ENCODE results near the gene MYO7A.

DNA sequence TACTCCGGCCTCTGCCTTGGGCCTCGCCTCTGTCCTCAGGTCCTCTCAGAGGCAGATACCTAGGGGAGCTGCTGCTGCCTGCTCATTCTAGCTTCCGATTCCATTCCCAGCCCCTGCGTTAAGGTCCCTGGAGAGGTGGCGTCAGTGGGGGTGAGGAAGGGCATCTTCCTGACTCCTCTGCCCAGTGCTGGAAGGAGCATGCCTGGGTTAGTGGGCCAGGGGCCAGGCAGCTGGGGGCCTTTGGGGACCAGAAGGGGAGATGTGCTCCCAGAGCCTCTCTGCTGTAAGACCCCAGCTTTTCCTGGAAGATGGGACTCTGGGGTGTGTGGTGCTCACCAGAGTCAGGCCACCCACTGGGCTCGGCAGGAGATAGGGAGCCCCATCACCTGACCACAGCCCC, 3.6 kb upstream of the MYO7A start:
- TF ChIP-seq, protein P1, sequence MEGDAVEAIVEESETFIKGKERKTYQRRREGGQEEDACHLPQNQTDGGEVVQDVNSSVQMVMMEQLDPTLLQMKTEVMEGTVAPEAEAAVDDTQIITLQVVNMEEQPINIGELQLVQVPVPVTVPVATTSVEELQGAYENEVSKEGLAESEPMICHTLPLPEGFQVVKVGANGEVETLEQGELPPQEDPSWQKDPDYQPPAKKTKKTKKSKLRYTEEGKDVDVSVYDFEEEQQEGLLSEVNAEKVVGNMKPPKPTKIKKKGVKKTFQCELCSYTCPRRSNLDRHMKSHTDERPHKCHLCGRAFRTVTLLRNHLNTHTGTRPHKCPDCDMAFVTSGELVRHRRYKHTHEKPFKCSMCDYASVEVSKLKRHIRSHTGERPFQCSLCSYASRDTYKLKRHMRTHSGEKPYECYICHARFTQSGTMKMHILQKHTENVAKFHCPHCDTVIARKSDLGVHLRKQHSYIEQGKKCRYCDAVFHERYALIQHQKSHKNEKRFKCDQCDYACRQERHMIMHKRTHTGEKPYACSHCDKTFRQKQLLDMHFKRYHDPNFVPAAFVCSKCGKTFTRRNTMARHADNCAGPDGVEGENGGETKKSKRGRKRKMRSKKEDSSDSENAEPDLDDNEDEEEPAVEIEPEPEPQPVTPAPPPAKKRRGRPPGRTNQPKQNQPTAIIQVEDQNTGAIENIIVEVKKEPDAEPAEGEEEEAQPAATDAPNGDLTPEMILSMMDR (IDR thresholded peaks at IDR 0.05), result no peak
- TF ChIP-seq EP300 (IDR thresholded peaks at IDR 0.05) (no peak), POLR2A (IDR thresholded peaks at IDR 0.05) (no peak)
